ENCODE measurements around the gene AP4M1.

The AP4M1 gene

DNA sequence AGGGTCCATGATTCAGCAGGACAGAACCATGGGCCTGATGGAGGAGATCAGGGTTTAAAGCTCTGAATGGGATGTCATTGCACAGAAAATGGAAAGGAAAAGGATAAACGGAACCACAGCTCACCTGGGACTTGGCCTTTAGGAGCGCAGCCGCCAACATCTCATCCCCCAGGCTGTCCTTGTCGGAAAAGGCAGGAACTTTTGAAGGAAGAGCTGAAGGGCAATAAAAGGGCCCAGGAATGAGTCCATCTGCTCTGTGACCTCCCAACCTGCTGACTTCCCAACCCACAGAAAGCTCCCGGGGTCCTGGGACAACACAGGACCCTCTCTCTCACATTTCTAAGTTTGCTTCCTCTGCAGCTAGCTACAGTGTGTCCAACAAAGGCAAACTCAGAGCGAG lies 26.0 kb upstream of the AP4M1 start:
- H3K27ac ChIP-seq: no peak overlapping the region
- no peak overlapping the region for H3K4me3 ChIP-seq
- DNase-seq (ENCODE audit: low spot score): no peak
- TF ChIP-seq, protein P1, sequence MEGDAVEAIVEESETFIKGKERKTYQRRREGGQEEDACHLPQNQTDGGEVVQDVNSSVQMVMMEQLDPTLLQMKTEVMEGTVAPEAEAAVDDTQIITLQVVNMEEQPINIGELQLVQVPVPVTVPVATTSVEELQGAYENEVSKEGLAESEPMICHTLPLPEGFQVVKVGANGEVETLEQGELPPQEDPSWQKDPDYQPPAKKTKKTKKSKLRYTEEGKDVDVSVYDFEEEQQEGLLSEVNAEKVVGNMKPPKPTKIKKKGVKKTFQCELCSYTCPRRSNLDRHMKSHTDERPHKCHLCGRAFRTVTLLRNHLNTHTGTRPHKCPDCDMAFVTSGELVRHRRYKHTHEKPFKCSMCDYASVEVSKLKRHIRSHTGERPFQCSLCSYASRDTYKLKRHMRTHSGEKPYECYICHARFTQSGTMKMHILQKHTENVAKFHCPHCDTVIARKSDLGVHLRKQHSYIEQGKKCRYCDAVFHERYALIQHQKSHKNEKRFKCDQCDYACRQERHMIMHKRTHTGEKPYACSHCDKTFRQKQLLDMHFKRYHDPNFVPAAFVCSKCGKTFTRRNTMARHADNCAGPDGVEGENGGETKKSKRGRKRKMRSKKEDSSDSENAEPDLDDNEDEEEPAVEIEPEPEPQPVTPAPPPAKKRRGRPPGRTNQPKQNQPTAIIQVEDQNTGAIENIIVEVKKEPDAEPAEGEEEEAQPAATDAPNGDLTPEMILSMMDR (IDR thresholded peaks at IDR 0.05): no peak

DNA sequence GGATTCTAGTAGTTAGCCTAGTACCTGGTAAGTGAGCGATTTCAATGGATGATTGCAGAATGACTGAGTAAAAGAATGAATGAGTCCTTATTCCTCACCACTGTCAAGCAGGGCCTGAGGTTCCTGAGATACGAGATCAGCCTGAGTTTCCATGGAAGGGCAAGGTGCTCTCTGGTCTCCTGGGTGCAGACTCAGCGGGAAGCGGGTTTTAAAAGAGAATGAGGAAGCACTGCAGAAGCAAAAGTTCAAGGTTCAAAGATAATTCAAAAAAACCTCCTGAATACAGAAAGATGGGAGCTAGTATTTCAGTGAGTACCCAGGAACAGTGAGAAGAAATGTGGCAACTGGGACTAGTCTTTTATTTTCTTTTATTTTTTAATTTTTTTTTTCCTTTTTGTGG lies 24.2 kb upstream of the AP4M1 start:
- TF ChIP-seq, protein P1 (IDR thresholded peaks at IDR 0.05): no peak
- no peak overlapping the region for H3K27ac ChIP-seq
- no peak overlapping the region for H3K4me3 ChIP-seq
- DNase-seq (ENCODE audit: low spot score): no peak

DNA sequence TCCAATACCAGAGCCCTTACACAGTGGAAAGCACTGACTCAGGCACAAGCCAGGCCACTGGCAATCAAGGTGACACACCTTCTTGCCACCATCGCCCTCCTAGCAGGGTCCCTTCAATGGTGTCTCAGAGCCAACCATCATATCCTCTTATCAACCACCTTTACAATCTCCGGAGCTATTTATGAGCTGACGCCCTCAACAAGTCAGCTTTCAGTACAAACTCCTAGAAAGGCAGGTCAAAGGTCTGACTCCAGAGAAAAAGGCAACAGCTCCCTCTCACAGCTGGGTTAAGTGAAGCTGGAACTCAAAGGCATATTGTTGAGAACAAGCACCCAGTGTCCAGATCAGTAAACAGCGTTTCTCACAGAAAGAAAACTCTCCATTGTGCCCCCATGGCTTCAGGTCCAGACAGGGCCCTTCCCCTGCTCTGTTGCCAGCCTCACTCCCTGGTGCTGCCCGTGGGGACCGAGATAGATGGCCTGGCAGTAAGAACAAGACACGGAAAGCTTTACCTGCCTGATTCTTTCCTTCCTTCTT lies 22.4 kb upstream of the AP4M1 start:
- TF ChIP-seq, protein P1 (IDR thresholded peaks at IDR 0.05): no peak
- DNase-seq (ENCODE audit: low spot score): no peak
- Histone ChIP-seq H3K4me3 (no peak overlapping the region), H3K27ac (no peak overlapping the region)

DNA sequence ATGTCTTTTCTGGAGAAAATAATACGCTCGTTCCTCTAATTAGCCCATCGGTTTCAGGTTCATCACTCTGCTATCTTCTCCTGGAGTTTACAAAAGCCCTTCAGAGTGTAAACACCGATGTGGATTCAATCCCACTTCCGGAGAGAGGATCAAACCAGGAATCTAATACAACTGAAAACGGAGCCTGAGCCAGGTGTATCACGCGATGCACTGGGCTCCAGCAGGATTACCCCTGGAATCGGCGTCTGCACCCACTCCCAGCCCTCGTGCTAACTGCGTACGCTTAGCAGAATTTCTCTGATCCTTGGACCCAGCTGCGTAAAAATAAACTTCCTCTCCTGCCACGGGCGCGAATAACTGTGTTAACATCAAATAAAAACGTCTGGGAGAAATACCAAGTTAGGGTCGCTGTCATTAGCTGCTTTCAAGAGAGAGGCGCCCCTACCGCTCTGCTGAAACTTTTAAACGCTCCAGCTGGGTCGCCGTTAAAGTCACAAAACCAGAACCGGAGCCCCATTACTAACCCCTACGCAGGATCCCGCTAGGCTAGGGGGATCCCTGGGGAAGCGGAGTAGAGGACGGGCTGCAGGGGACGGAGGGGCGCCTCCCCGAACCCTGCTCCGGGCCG lies 20.4 kb upstream of the AP4M1 start:
- H3K27ac ChIP-seq: peak overlapping the region; percentile 68 to 91
- peak overlapping the region; percentile 100 for H3K4me3 ChIP-seq
- DNase-seq (ENCODE audit: low spot score): no peak
- TF ChIP-seq, protein P1 (IDR thresholded peaks at IDR 0.05): no peak

DNA sequence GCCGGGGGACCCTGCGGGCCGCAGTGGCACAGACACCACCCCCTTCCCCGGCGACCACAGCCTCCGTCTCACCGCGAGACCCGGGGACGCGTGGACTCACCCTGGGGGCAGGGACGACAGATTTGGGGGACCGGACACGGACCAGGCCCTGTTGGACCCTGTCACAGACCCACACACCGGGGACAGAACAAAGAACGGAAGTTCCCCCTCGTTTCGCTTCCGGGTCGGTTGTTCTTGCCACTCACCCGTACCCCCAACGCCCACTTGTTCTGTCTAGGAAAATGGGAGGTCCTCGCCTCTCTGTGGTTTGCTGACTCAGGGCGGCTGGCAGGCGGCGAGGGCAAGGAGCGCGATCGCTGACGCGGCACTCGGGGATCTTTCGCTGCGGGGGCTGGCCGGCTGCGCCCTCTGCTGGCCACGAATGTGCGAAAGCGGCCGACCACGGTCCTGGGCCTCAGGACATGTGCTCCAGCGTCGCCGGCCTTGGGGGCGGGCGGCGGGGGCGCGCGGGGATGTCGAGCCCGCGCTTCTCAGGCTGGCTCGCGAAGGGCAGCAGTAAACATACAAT lies 19.8 kb upstream of the AP4M1 start, which contains the start of gene ZNF3:
TSS of gene ZNF3 (minus strand) at position 189 of the 568 bp plus-strand sequence. CDS start 4,366 bp downstream, outside the sequence.
- TF ChIP-seq, protein P1 (IDR thresholded peaks at IDR 0.05): peak; percentile 80
- Histone ChIP-seq H3K27ac (peak within 1 kb of the TSS; percentile 68 to 91), H3K4me3 (peak within 1 kb of the TSS; percentile 100)
- peak; percentile 99 for DNase-seq (ENCODE audit: low spot score)

DNA sequence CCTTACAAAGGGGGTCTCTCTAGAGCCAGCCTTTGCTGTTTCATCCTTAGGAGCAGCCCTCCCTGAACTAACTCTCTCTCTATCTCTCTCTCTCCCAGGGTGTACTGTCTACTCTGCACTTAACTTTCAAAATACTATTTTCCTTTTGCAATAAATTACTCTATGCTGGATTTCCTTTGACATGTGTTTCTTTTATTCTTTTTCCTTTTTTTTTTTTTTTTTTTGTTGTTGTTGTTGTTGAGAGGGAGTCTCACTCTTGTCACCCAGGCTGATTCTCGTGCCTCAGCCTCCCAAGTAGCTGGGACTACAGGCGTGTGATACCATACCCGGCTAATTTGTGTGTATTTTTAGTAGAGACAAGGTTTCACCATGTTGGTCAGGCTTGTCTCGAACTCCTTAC lies 18.5 kb upstream of the AP4M1 start:
- TF ChIP-seq, protein P1 (IDR thresholded peaks at IDR 0.05): no peak
- Histone ChIP-seq H3K27ac (peak overlapping the region in 1 of 2 donors; percentile 42), H3K4me3 (peak overlapping the region; percentile 100)
- DNase-seq (ENCODE audit: low spot score): no peak

DNA sequence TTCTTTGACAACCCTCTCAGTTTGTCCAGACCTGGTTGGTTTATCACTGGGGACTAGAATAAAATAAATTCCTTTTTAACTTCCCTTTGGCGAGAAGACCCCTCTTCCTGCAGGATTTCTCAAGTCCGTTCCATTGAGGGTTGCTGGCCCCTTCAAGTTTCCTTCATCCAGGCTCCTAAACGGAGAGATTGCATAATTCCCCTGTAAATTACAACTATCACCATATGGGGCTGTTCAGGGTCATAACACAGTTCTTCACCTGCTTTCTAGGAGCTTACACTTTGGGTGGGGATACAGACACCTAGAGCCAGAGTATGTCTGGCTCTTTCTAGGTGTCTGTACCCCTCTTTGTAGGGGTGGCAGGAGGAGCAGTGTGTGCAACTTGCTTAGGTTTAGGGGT lies 15.9 kb upstream of the AP4M1 start:
- Histone ChIP-seq H3K27ac (no peak overlapping the region), H3K4me3 (no peak overlapping the region)
- TF ChIP-seq, protein P1 (IDR thresholded peaks at IDR 0.05): no peak
- DNase-seq (ENCODE audit: low spot score): no peak

All from coronary artery (tissue), 2 donors.